ENCODE measurements around the gene ABCB7. TPM values are rescaled to one million over a fixed set of nuclear protein-coding genes. Genes with fewer than 3 reads are reported as not detected.
"Not testable (repeated sequence)": the region's sequence is repeated elsewhere in the genome, so short reads cannot be mapped to it uniquely, and the experiment has no call there.

ABCB7 gene
- total RNA-seq: 10 to 100 TPM; 21.6 to 76.9 TPM

DNA sequence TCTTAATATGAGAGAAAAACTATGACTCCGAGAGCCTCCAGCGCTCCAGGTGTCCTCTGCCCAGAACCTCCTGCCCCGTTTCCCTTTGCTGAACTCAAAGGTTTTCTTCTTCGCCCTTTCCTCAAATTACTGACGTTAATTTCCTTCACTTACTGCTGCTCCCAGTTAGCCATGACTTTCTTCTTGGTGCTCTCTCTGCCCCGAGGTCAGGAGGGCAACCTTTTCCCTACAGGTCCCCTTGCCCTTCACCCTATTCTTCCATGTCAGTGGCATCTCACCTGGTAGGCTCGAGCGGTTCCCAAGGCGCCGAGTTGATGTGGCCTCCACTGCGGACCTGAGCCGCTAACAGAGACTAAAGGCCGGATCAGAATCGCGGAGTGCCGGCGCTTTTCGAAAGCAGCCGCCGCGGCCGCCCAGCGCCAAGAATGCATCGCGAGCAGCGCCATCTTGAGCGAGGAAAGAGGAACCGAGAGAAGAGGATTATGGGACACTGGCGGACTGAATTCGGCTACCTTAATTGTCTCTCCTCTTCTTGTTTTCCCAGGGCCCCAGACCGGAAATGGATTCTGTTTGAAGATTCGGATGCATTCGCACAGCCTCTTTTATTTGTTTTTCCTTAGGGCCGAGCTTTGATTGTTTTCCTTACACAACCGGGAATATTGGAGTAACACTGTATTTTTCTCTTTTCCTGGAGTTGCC lies at the start of gene ABCB7:
ABCB7 (minus strand) TSS at position 457 of the 699 bp plus-strand sequence; CDS start at position 446, 11 bp downstream.
- H3K27me3 Mint-ChIP-seq: no peaks in the 10 kb centered on the region
- H3K36me3 Mint-ChIP-seq (ENCODE audit: low read depth): peaks cover 40% of the 10 kb centered on the region
- peaks cover 21% of the 10 kb centered on the region for H3K4me1 Mint-ChIP-seq
- H3K27ac Mint-ChIP-seq: peak within 1 kb of the TSS; percentile 98
- peak within 1 kb of the TSS; percentile 99 for H3K4me3 Mint-ChIP-seq
- peak; percentile 76 for ATAC-seq (replicated peaks)
- no peaks in the 10 kb centered on the region for H3K9me3 Mint-ChIP-seq

DNA sequence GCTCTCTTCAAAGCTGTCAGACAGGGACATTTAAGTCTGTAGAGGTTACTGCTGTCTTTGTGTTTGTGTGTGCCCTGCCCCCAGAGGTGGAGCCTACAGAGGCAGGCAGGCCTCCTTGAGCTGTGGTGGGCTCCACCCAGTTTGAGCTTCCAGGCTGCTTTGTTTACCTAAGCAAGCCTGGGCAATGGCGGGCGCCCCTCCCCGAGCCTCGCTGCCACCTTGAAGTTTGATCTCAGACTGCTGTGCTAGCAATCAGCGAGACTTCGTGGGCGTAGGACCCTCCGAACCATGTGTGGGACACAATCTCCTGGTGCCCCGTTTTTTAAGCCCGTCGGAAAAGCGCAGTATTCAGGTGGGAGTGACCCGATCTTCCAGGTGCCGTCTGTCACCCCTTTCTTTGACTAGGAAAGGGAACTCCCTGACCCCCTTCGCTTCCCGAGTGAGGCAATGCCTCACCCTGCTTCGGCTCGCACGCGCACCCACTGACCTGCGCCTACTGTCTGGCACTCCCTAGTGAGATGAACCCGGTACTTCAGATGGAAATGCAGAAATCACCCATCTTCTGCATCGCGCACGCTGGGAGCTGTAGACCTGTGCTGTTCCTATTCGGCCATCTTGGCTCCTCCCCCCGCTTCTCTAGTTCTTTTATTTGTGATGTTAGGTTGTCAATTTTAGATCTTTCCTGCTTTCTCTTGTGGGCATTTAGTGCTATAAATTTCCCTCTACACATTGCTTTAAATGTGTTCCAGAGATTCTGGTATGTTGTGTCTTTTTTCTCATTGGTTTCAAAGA lies 32.5 kb upstream of the ABCB7 start:
- H3K27me3 Mint-ChIP-seq, H3K4me3 Mint-ChIP-seq: not testable (repeated sequence)

DNA sequence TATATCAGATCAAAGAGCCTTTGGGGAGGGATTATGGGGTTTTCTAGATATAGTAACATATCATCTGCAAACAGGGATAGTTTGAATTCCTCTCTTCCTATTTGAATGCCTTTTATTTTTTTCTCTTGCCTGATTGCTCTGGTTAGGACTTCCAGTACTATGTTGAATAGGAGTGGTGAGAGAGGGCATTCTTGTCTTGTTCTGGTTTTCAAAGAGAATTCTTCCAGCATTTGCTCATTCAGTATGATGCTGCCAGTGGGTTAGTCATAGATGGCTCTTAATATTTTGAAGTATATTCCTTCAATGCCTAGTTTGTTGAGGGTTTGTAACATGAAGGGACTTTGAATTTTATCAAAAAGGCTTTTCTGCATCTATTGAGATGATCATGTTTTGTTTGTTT lies 25.6 kb upstream of the ABCB7 start:
- no peak for ATAC-seq (replicated peaks)
- Mint-ChIP-seq H3K4me1 (no peaks in the 10 kb centered on the region), H3K36me3 (ENCODE audit: low read depth) (no peaks in the 10 kb centered on the region), H3K27ac (no peak overlapping the region), H3K4me3 (no peak overlapping the region), H3K27me3 (no peaks in the 10 kb centered on the region), H3K9me3 (no peaks in the 10 kb centered on the region)

More for the DNA sequence above, 32.5 kb upstream of the ABCB7 start:
- H3K4me1 Mint-ChIP-seq; H3K9me3 Mint-ChIP-seq; ATAC-seq (replicated peaks); H3K27ac Mint-ChIP-seq; H3K36me3 Mint-ChIP-seq (ENCODE audit: low read depth): not testable (repeated sequence)

DNA sequence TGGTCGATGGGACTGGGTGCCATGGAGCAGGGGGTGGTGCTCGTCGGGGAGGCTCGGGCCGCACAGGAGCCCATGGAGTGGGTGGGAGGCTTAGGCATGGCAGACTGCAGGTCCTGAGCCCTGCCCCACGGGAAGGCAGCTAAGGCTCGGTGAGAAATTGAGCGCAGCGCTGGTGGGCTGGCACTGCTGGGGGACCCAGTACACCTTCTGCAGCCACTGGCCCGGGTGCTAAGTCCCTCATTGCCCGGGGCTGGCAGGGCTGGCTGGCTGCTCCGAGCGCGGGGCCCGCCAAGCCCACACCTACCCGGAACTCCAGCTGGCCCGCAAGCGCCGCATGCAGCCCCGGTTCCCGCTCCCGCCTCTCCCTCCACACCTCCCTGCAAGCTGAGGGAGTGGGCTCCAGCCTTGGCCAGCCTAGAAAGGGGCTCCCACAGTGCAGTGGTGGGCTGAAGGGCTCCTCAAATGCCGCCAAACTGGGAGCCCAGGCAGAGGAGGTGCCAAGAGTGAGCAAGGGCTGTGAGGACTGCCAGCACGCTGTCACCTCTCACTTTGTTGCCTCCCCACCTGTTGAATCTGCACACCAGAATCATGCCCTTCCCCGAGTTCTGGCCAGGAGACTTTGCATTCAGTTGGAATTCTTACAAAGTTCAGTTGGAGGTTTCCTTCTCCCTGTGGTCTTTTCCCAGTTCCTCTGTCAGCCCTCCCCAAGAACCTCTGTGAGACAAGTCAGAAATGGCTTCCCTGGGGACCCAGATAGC lies 23.6 kb upstream of the ABCB7 start:
- not testable (repeated sequence) for H3K27me3 Mint-ChIP-seq; H3K36me3 Mint-ChIP-seq (ENCODE audit: low read depth); ATAC-seq (replicated peaks); H3K9me3 Mint-ChIP-seq; H3K4me1 Mint-ChIP-seq; H3K27ac Mint-ChIP-seq; H3K4me3 Mint-ChIP-seq

DNA sequence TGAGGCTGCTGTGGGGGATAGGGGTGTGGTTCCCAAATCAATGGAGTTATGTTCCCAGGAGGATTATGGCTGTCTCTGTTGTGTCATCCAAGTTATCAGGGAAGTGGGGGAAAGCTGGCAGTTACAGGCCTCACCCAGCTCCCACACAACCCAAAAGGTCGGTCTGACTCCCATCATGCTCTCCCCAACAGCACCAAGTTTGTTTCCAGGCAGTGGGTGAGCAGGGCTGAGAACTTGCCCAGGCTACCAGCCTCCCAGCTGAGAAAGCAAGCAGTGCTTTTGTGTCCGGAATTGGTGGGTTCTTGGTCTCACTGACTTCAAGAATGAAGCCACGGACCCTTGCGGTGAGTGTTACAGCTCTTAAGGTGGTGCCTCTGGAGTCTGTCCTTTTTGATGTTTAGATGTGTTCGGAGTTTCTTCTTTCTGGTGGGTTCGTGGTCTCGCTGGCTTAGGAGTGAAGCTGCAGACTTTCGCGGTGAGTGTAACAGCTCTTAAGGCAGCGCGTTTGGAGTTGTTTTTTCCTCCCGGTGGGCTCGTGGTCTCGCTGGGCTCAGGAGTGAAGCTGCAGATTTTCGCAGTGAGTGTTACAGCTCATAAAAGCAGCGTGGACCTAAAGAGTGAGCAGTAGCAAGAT lies 16.3 kb upstream of the ABCB7 start:
- peak overlapping the region; percentile 56 for H3K27ac Mint-ChIP-seq
- H3K4me3 Mint-ChIP-seq; ATAC-seq (replicated peaks); H3K36me3 Mint-ChIP-seq (ENCODE audit: low read depth); H3K4me1 Mint-ChIP-seq; H3K9me3 Mint-ChIP-seq; H3K27me3 Mint-ChIP-seq: not testable (repeated sequence)

DNA sequence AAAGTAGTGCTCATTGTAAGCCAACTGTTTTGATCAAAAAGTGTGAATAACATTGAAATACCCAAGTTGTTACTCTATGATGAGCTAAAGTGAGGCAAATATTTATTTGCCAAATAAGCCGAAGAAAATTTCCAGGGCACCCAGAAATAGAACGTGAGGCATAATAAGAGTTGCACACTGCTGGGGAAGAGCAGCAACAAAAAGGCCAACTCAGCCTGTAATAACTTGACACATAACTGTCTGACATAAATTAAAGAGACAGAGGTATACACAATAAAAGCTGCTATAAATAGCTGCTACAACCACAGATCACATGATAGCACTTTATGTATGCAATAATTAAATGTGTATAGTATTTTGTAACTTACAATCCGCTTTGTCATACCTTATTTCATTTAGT lies 2.0 kb upstream of the ABCB7 start:
- no peak for ATAC-seq (replicated peaks)
- Mint-ChIP-seq H3K4me3 (peak overlapping the region; percentile 99), H3K27me3 (no peaks in the 10 kb centered on the region), H3K36me3 (ENCODE audit: low read depth) (peaks cover 23% of the 10 kb centered on the region), H3K4me1 (peaks cover 15% of the 10 kb centered on the region), H3K27ac (peak overlapping the region; percentile 98), H3K9me3 (no peaks in the 10 kb centered on the region)

DNA sequence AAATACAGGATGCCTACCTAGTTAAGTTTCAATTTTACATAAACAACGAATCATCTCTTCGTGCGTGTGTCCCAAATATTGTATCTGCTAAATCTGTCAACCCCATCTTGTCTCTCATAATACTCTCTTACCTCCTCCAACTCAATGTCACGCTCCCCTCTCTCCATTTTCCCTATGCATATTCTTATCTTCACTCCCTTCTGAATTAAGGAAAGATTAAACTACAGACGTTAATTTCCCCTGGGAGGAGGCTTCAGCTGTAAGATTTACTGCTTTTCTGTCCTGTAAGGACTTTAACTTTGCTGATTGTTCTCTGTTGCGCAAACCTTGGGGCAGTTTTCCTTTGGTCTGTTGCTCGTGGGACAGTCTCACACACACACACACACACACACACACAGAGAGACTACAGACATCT lies 455 bp upstream of the ABCB7 start:
- H3K4me1 Mint-ChIP-seq: peaks cover 16% of the 10 kb centered on the region
- peak overlapping the region; percentile 99 for H3K4me3 Mint-ChIP-seq
- H3K27me3 Mint-ChIP-seq: no peaks in the 10 kb centered on the region
- no peaks in the 10 kb centered on the region for H3K9me3 Mint-ChIP-seq
- ATAC-seq (replicated peaks): no peak
- peak overlapping the region; percentile 98 for H3K27ac Mint-ChIP-seq
- peaks cover 34% of the 10 kb centered on the region for H3K36me3 Mint-ChIP-seq (ENCODE audit: low read depth)

DNA sequence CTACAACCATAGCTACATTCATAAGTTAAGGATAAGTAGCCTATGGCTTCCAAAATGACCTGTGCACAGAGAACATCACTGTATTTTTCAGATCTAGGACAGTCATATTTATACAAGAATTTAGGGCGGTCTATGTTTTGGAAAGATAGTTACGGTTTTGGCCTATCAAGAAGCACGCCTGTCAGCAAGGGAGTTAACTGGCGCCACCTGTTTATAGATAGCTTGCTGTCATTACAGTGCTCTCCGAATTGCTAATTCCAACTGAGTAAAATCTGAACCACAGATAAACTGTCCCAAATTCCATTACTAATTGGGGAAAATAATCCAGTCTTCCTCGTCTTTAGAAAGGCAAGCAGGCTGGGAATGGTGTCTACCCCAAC lies 646 bp downstream of the ABCB7 start:
- ATAC-seq (replicated peaks): peak; percentile 65
- Mint-ChIP-seq H3K36me3 (ENCODE audit: low read depth) (peaks cover 43% of the 10 kb centered on the region), H3K4me1 (peaks cover 21% of the 10 kb centered on the region), H3K27ac (peak overlapping the region; percentile 98), H3K9me3 (no peaks in the 10 kb centered on the region), H3K27me3 (no peaks in the 10 kb centered on the region), H3K4me3 (peak overlapping the region; percentile 99)

DNA sequence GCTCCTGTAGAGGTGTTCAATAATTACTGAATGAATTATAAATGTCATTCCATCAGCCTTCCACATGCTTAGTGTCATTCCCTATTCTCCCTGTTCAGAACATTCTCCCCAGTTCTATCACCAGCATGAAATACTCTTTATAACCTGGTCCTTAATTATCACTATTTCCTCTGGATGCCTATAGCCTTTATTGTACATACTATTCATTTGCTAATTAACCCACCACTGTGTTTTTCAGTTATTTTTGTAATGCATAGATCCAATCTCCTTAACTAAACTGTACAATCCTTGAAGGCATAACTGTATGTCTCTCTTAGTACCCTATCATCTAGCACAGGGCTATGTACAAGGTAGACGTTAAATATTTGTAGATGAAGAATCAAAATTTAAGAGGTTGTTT lies 1.2 kb downstream of the ABCB7 start:
- peak overlapping the region; percentile 99 for H3K4me3 Mint-ChIP-seq
- no peaks in the 10 kb centered on the region for H3K27me3 Mint-ChIP-seq
- H3K36me3 Mint-ChIP-seq (ENCODE audit: low read depth): peaks cover 47% of the 10 kb centered on the region
- no peak for ATAC-seq (replicated peaks)
- H3K4me1 Mint-ChIP-seq: peaks cover 25% of the 10 kb centered on the region
- no peaks in the 10 kb centered on the region for H3K9me3 Mint-ChIP-seq
- H3K27ac Mint-ChIP-seq: peak overlapping the region; percentile 98

DNA sequence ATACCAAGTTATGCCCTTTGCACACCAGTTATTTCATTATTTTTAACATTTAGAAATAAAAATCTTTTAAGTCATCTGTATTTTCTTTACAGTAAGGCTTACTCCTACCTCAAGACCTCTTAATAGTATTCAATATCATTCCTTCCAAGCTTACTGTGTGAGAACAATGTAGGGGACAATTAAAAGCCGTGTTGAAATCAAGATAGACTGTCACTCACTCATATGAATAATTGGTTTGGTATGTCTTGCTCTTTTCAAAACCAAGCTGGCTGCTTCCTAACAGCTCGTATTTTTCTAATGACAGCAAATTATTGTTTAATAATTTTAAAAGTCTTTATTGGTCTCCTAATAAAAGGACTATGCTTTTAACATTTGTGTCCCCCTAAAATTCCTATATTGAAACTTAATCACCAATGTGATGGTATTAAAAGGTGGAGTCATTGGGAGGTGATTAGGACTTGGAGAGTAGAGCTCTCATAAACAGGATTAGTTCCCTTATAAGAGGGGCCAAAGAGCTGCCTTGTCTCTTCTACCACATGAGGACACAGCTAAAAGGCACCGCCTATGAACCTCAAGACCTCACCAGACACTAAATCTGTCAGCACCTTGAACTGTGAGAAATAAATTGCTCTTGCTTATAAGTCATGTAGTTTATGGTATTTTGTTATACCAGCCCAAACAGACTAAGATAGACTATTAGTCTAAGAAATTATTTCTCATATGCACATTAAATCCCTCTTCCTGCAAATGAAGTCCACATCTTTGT lies 4.1 kb downstream of the ABCB7 start:
- H3K27ac Mint-ChIP-seq: no peak overlapping the region
- no peaks in the 10 kb centered on the region for H3K27me3 Mint-ChIP-seq
- H3K4me1 Mint-ChIP-seq: peaks cover 27% of the 10 kb centered on the region
- H3K36me3 Mint-ChIP-seq (ENCODE audit: low read depth): peaks cover 63% of the 10 kb centered on the region
- H3K9me3 Mint-ChIP-seq: no peaks in the 10 kb centered on the region
- peak overlapping the region; percentile 26 for H3K4me3 Mint-ChIP-seq
- no peak for ATAC-seq (replicated peaks)

DNA sequence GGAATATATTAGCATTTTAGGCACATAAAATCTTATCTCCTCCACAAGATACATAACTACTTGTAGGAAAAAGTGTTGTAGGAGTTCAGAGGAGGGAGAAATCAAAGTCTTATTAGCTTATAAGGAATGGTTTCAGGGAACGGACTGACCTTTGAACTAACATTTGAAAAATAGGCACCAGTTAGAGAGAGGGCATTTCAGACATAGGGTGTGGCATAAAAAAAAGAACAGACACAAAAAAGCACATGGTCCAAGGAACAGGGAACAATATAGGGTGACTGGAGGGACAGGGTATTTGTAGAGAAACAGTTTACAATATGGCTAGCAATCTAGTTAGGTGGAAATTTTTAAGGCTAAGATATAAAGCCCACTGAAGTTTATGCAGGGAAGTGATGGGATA lies 6.4 kb downstream of the ABCB7 start:
- Mint-ChIP-seq H3K27ac (no peak overlapping the region), H3K9me3 (no peaks in the 10 kb centered on the region), H3K36me3 (ENCODE audit: low read depth) (peaks cover 54% of the 10 kb centered on the region), H3K27me3 (no peaks in the 10 kb centered on the region), H3K4me3 (peak overlapping the region; percentile 15), H3K4me1 (peaks cover 30% of the 10 kb centered on the region)
- no peak for ATAC-seq (replicated peaks)

DNA sequence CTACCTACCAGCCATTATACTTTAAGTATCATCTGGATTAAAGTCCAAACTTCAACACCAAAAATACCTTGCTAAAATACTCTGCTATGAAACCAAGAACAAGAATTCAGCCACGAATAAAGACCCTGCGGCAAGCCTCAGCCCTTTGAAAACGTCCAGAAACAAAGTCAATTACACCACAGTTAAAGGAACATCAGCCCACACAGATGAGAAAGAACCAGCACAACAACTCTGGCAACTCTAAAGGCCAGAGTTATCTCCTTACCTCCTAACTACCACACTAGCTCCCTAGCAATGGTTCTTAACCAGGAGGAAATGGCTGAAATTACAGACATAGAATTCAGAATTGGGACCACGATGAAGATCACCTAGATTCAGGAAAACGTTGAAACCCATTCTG lies 23.4 kb downstream of the ABCB7 start:
- ATAC-seq (replicated peaks): no peak

DNA sequence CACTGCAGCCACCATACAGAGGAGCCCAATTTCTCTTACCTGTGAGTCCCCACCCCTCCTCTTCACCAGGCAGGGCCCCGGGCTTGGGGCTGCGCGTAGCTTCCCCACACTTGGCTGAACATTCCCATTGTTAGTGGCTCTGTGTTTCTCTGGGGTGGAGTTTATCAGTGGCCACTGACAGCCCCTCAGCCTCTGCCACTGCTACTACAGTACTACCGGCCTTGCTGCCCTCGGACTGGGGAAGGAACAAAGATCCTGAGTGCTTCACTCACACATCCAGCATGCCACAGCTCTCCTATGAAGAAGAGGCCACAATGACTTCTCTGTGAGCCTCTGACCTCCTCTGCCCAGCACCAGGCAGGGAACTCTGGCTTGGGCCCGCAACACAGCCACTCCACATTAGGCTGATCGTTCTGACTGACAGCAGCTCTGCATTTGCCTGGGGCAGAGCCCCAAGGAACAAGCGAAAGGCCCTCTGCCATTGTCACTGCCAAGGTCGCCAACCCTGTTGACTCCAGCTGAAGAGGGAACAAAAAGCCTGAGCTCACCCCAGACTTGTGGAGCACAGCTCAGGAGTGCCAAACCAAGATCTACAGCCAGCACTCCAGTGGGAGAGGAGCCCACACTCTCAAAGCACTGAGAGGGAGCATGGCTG lies 24.0 kb downstream of the ABCB7 start:
- no peaks in the 10 kb centered on the region for H3K36me3 Mint-ChIP-seq (ENCODE audit: low read depth)
- H3K4me1 Mint-ChIP-seq: peaks cover 30% of the 10 kb centered on the region
- no peaks in the 10 kb centered on the region for H3K27me3 Mint-ChIP-seq
- ATAC-seq (replicated peaks): no peak
- H3K4me3 Mint-ChIP-seq: no peak overlapping the region
- H3K9me3 Mint-ChIP-seq: no peaks in the 10 kb centered on the region
- H3K27ac Mint-ChIP-seq: no peak overlapping the region

More for the DNA sequence above, 23.4 kb downstream of the ABCB7 start:
- H3K27ac Mint-ChIP-seq: no peak overlapping the region
- H3K4me1 Mint-ChIP-seq: peaks cover 30% of the 10 kb centered on the region
- peaks cover 4% of the 10 kb centered on the region for H3K36me3 Mint-ChIP-seq (ENCODE audit: low read depth)
- no peaks in the 10 kb centered on the region for H3K27me3 Mint-ChIP-seq
- no peaks in the 10 kb centered on the region for H3K9me3 Mint-ChIP-seq
- no peak overlapping the region for H3K4me3 Mint-ChIP-seq
